GM18526 (cell line): ENCODE data around the gene SGMS2.

ENCODE experiments used
- POLR2A ChIP-seq: IDR thresholded peaks from 3 replicates; pipeline ENCODE4 v1.6.1; 2011; ENCODE audit not compliant: insufficient read length; ENCODE audit errors: extremely low read depth

SGMS2 gene

GRCh38 chr4:107853444-107854355, 29.0 kb downstream of the SGMS2 start:
- no peak for TF ChIP-seq POLR2A

- TF ChIP-seq POLR2A, result no peak
These were observed 29.8 kb downstream of the SGMS2 start for GRCh38 chr4:107854356-107855022.

GRCh38 chr4:107855723-107856122, 31.0 kb downstream of the SGMS2 start:
- no peak for TF ChIP-seq POLR2A

GRCh38 chr4:107856901-107857300, 32.2 kb downstream of the SGMS2 start:
- no peak for TF ChIP-seq POLR2A

- TF ChIP-seq POLR2A, result no peak
These were observed 33.0 kb downstream of the SGMS2 start for GRCh38 chr4:107857741-107858140.

GRCh38 chr4:107858158-107858742, 33.5 kb downstream of the SGMS2 start:
- no peak for TF ChIP-seq POLR2A

GRCh38 chr4:107862658-107863057, 37.9 kb downstream of the SGMS2 start:
- TF ChIP-seq POLR2A, result no peak

- no peak for TF ChIP-seq POLR2A
These were observed 38.7 kb downstream of the SGMS2 start for GRCh38 chr4:107863416-107863815.

GRCh38 chr4:107863850-107864371, 39.2 kb downstream of the SGMS2 start:
- TF ChIP-seq POLR2A, result no peak

GRCh38 chr4:107866726-107867125, 42.0 kb downstream of the SGMS2 start:
- no peak for TF ChIP-seq POLR2A

- TF ChIP-seq POLR2A, result no peak
These were observed 45.5 kb downstream of the SGMS2 start for GRCh38 chr4:107870236-107870635.

- TF ChIP-seq POLR2A, result no peak
These were observed 46.4 kb downstream of the SGMS2 start for GRCh38 chr4:107870916-107871786.

- no peak for TF ChIP-seq POLR2A
These were observed 49.3 kb downstream of the SGMS2 start for GRCh38 chr4:107874024-107874423.

- no peak for TF ChIP-seq POLR2A
These were observed 51.4 kb downstream of the SGMS2 start for GRCh38 chr4:107876099-107876498.

- TF ChIP-seq POLR2A, result no peak
These were observed 52.6 kb downstream of the SGMS2 start for GRCh38 chr4:107877361-107877760.
